HCT116 (cell line): Measurements from ENCODE around the gene NEB.
"Not testable (repeated sequence)": the region's sequence is repeated elsewhere in the genome, so short reads cannot be mapped to it uniquely, and the experiment has no call there.

Experiments
- CEBPB ChIP-seq: IDR thresholded peaks from 2 replicates; pipeline ENCODE4 v1.6.1; 2012; ENCODE audit warnings: low read depth
- FOSL1 ChIP-seq: IDR thresholded peaks from 2 replicates; pipeline ENCODE4 v1.6.1; 2012; ENCODE audit warnings: low read depth
- POLR2A ChIP-seq: IDR thresholded peaks from 2 replicates; pipeline ENCODE4 v1.7.0; 2011; ENCODE audit warnings: borderline replicate concordance; ENCODE audit not compliant: insufficient read depth, insufficient read length; ENCODE audit errors: extremely low read depth
- TF ChIP-seq, protein P1 (sequence below), 3 experiments: fragments of 200-600 bp in 1 of 3; sonication (generic) in 1 of 3; IDR thresholded peaks in 2 of 3; conservative IDR thresholded peaks in 1 of 3; 2 replicates each; pipeline ENCODE4 v1.5.1; 2012 to 2017; ENCODE audit warnings: low read depth in 2 of 3, low read length in 2 of 3, antibody characterized with exemption in 1 of 3, borderline replicate concordance in 1 of 3, control low read depth in 1 of 3, mild to moderate bottlenecking in 1 of 3, mixed read lengths in 1 of 3, mixed run types in 1 of 3, moderate library complexity in 1 of 3; ENCODE audit not compliant: insufficient read depth in 1 of 3

DNA sequence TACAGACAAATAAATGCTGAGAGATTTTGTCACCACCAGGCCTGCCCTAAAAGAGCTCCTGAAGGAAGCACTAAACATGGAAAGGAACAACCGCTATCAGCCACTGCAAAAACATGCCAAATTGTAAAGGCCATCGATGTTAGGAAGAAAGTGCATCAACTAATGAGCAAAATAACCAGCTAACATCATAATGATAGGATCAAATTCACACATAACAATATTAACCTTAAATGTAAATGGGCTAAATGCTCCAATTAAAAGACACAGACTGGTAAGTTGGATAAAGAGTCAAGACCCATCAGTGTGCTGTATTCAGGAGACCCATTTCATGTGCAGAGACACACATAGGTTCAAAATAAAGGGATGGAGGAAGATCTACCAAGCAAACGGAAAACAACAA is 11.0 kb upstream of the NEB start:
- not testable (repeated sequence) for TF ChIP-seq POLR2A, FOSL1, CEBPB
- TF ChIP-seq, protein P1, sequence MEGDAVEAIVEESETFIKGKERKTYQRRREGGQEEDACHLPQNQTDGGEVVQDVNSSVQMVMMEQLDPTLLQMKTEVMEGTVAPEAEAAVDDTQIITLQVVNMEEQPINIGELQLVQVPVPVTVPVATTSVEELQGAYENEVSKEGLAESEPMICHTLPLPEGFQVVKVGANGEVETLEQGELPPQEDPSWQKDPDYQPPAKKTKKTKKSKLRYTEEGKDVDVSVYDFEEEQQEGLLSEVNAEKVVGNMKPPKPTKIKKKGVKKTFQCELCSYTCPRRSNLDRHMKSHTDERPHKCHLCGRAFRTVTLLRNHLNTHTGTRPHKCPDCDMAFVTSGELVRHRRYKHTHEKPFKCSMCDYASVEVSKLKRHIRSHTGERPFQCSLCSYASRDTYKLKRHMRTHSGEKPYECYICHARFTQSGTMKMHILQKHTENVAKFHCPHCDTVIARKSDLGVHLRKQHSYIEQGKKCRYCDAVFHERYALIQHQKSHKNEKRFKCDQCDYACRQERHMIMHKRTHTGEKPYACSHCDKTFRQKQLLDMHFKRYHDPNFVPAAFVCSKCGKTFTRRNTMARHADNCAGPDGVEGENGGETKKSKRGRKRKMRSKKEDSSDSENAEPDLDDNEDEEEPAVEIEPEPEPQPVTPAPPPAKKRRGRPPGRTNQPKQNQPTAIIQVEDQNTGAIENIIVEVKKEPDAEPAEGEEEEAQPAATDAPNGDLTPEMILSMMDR (IDR thresholded peaks at IDR 0.05 in 2 of 3, conservative IDR thresholded peaks at IDR 0.05 in 1 of 3; ENCODE audit: borderline replicate concordance in 1 of 3, insufficient read depth in 1 of 3, low read depth in 2 of 3, low read length in 2 of 3): not testable (repeated sequence)
